GM10266 (cell line): ENCODE results near the gene USP31.

Experiments
- DNase-seq: peaks from one replicate; pipeline ENCODE4 v3.0.0; 2012; ENCODE audit errors: extremely low spot score
- CTCF ChIP-seq: IDR thresholded peaks from 2 replicates; pipeline ENCODE4 v1.5.1; 2012; ENCODE audit warnings: mild to moderate bottlenecking, low read depth; ENCODE audit not compliant: control insufficient read depth, insufficient read depth; ENCODE audit errors: missing control alignments

The USP31 gene

GRCh38 chr16:23172994-23173393 is 23.7 kb upstream of the USP31 start:
- no peak for TF ChIP-seq CTCF
- DNase-seq: no peak

GRCh38 chr16:23172583-23172982 is 23.3 kb upstream of the USP31 start:
- no peak for DNase-seq
- no peak for TF ChIP-seq CTCF

- TF ChIP-seq CTCF: no peak
- no peak for DNase-seq
Measured at GRCh38 chr16:23164736-23165135, 15.5 kb upstream of the USP31 start.

- no peak for TF ChIP-seq CTCF
- no peak for DNase-seq
Measured at GRCh38 chr16:23163921-23164320, 14.7 kb upstream of the USP31 start.

- DNase-seq: no peak
- TF ChIP-seq CTCF: no peak
Measured at GRCh38 chr16:23160574-23160973, 11.3 kb upstream of the USP31 start.

GRCh38 chr16:23160082-23160481 is 10.8 kb upstream of the USP31 start:
- no peak for DNase-seq
- no peak for TF ChIP-seq CTCF

- TF ChIP-seq CTCF: no peak
- DNase-seq: no peak
Measured at GRCh38 chr16:23158114-23158513, 8.9 kb upstream of the USP31 start.
